Prostate gland (tissue), 2 donors: ENCODE data around the gene MTPN.

Experiments
- POLR2A ChIP-seq: fragments of 450-650 bp; IDR thresholded peaks from one replicate; pipeline ENCODE4 v1.6.1; 2016; ENCODE audit warnings: antibody characterized with exemption, mild to moderate bottlenecking
- POLR2AphosphoS5 ChIP-seq: sonication (generic); formaldehyde crosslinking; IDR thresholded peaks from one replicate; pipeline ENCODE4 v1.6.1; 2017; ENCODE audit warnings: antibody characterized with exemption
- TF ChIP-seq, protein P1 (sequence below), 4 experiments: fragments of 200-600 bp in 2 of 4; fragments of 450-650 bp in 2 of 4; sonication (generic) in 2 of 4; IDR thresholded peaks; 1 replicate in 3 of 4; 2 replicates in 1 of 4; pipeline ENCODE4 v1.5.1; 2016 to 2019; ENCODE audit warnings: antibody characterized with exemption in 4 of 4, mild to moderate bottlenecking in 2 of 4, moderate library complexity in 2 of 4

- TF ChIP-seq, protein P1, sequence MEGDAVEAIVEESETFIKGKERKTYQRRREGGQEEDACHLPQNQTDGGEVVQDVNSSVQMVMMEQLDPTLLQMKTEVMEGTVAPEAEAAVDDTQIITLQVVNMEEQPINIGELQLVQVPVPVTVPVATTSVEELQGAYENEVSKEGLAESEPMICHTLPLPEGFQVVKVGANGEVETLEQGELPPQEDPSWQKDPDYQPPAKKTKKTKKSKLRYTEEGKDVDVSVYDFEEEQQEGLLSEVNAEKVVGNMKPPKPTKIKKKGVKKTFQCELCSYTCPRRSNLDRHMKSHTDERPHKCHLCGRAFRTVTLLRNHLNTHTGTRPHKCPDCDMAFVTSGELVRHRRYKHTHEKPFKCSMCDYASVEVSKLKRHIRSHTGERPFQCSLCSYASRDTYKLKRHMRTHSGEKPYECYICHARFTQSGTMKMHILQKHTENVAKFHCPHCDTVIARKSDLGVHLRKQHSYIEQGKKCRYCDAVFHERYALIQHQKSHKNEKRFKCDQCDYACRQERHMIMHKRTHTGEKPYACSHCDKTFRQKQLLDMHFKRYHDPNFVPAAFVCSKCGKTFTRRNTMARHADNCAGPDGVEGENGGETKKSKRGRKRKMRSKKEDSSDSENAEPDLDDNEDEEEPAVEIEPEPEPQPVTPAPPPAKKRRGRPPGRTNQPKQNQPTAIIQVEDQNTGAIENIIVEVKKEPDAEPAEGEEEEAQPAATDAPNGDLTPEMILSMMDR (IDR thresholded peaks at IDR 0.05), result no peak
- TF ChIP-seq POLR2A (no peak), POLR2AphosphoS5 (no peak)
These were observed 40.5 kb downstream of the MTPN start for GRCh38 chr7:135936497-135937217.
